ENCODE data around the gene NELFB. TPM values are rescaled to one million over a fixed set of nuclear protein-coding genes. Genes with fewer than 3 reads are reported as not detected.
A peak's percentile ranks its signal among the peaks of the same experiment; 100 is the strongest.

Gene NELFB
- total and polyA plus RNA-seq, 4 donors: 4.7 to 24.6 (median 18.1) TPM

DNA sequence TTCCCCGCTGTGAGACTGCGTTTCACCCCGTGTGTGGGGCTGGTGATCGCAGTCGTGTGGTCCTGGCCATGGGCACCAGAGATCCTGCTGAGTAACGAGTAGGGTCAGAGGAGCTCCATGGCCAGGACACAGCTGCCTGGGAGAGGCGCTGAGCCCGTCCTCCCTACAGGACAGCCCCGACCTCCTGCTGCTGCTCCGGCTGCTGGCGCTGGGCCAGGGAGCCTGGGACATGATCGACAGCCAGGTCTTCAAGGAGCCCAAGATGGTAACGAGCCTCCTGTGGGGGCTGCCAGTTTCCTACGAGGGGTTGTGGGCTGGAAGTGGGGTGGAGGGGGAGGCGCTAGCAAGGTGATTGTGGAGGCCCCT, 11.0 kb downstream of the NELFB start:
- WGBS: 89% methylated on average over 15 of the region's 15 CpGs
- Histone ChIP-seq H3K9me3 (ENCODE audit: control insufficient read depth in 4 of 4, low read length in 3 of 4) (no peaks in the 10 kb centered on the region), H3K27me3 (ENCODE audit: control insufficient read depth in 4 of 4, insufficient read depth in 4 of 4, low read length in 3 of 4) (no peaks in the 10 kb centered on the region), H3K9ac (ENCODE audit: low read depth in 1 of 2, low read length in 2 of 2) (no peak overlapping the region), H3K4me3 (ENCODE audit: low read depth in 1 of 3, low read length in 3 of 3) (no peak overlapping the region), H3K36me3 (ENCODE audit: control insufficient read depth in 4 of 4, insufficient read depth in 3 of 4, low read depth in 1 of 4, low read length in 3 of 4) (peaks cover 5 to 13% (median 9%) of the 10 kb centered on the region in 4 donors), H3K4me1 (ENCODE audit: control insufficient read depth in 4 of 4, insufficient read depth in 4 of 4, low read length in 3 of 4) (peaks cover 11 to 33% (median 23%) of the 10 kb centered on the region in 4 donors), H3K27ac (ENCODE audit: low read depth in 1 of 2, low read length in 2 of 2) (no peak overlapping the region)
- no peak for TF ChIP-seq MAX (IDR thresholded peaks at IDR 0.05)
- TF ChIP-seq RXRA (IDR thresholded peaks at IDR 0.05): no peak
- TF ChIP-seq REST (IDR thresholded peaks at IDR 0.05): no peak
- TF ChIP-seq HNF4A (conservative IDR thresholded peaks at IDR 0.05): no peak
- TF ChIP-seq FOXA1 (IDR thresholded peaks at IDR 0.05): no peak
- TF ChIP-seq, protein P1, sequence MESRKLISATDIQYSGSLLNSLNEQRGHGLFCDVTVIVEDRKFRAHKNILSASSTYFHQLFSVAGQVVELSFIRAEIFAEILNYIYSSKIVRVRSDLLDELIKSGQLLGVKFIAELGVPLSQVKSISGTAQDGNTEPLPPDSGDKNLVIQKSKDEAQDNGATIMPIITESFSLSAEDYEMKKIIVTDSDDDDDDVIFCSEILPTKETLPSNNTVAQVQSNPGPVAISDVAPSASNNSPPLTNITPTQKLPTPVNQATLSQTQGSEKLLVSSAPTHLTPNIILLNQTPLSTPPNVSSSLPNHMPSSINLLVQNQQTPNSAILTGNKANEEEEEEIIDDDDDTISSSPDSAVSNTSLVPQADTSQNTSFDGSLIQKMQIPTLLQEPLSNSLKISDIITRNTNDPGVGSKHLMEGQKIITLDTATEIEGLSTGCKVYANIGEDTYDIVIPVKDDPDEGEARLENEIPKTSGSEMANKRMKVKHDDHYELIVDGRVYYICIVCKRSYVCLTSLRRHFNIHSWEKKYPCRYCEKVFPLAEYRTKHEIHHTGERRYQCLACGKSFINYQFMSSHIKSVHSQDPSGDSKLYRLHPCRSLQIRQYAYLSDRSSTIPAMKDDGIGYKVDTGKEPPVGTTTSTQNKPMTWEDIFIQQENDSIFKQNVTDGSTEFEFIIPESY (IDR thresholded peaks at IDR 0.05): no peak
- no peak for TF ChIP-seq SP1 (IDR thresholded peaks at IDR 0.05)
- no peak for TF ChIP-seq RAD21 (IDR thresholded peaks at IDR 0.05)
- no peak for TF ChIP-seq HNF4G (IDR thresholded peaks at IDR 0.05)
- TF ChIP-seq FOXA2 (IDR thresholded peaks at IDR 0.05): no peak
- no peak for TF ChIP-seq GABPA (IDR thresholded peaks at IDR 0.05 in 1 of 2, conservative IDR thresholded peaks at IDR 0.05 in 1 of 2)
- TF ChIP-seq ATF3 (IDR thresholded peaks at IDR 0.05): no peak
- DNase-seq (ENCODE audit: low spot score): peak; percentile 30

- DNase-seq (ENCODE audit: low spot score): peak; percentile 31
- Histone ChIP-seq H3K9ac (ENCODE audit: low read depth in 1 of 2, low read length in 2 of 2) (no peak overlapping the region), H3K27me3 (ENCODE audit: control insufficient read depth in 4 of 4, insufficient read depth in 4 of 4, low read length in 3 of 4) (no peaks in the 10 kb centered on the region), H3K27ac (ENCODE audit: low read depth in 1 of 2, low read length in 2 of 2) (no peak overlapping the region), H3K36me3 (ENCODE audit: control insufficient read depth in 4 of 4, insufficient read depth in 3 of 4, low read depth in 1 of 4, low read length in 3 of 4) (peaks cover 5 to 13% (median 9%) of the 10 kb centered on the region in 4 donors), H3K4me1 (ENCODE audit: control insufficient read depth in 4 of 4, insufficient read depth in 4 of 4, low read length in 3 of 4) (peaks cover 11 to 33% (median 23%) of the 10 kb centered on the region in 4 donors), H3K9me3 (ENCODE audit: control insufficient read depth in 4 of 4, low read length in 3 of 4) (no peaks in the 10 kb centered on the region), H3K4me3 (ENCODE audit: low read depth in 1 of 3, low read length in 3 of 3) (no peak overlapping the region)
- no peak for TF ChIP-seq FOXA1 (IDR thresholded peaks at IDR 0.05)
- no peak for TF ChIP-seq HNF4G (IDR thresholded peaks at IDR 0.05)
- no peak for TF ChIP-seq FOXA2 (IDR thresholded peaks at IDR 0.05)
- TF ChIP-seq SP1 (IDR thresholded peaks at IDR 0.05): no peak
- TF ChIP-seq NR2F2 (IDR thresholded peaks at IDR 0.05): no peak
- no peak for TF ChIP-seq JUND (IDR thresholded peaks at IDR 0.05)
- no peak for TF ChIP-seq GABPA (IDR thresholded peaks at IDR 0.05 in 1 of 2, conservative IDR thresholded peaks at IDR 0.05 in 1 of 2)
- no peak for TF ChIP-seq RAD21 (IDR thresholded peaks at IDR 0.05)
- TF ChIP-seq CTCF (IDR thresholded peaks at IDR 0.05; ENCODE audit: low read depth, low read length, missing input control): no peak
- no peak for TF ChIP-seq EGR1 (IDR thresholded peaks at IDR 0.05; ENCODE audit: low read depth in 2 of 2)
- no peak for TF ChIP-seq RXRA (IDR thresholded peaks at IDR 0.05)
- no peak for TF ChIP-seq YY1 (IDR thresholded peaks at IDR 0.05)
- no peak for TF ChIP-seq HNF4A (conservative IDR thresholded peaks at IDR 0.05)
- no peak for TF ChIP-seq TAF1 (conservative IDR thresholded peaks at IDR 0.05)
- TF ChIP-seq MAX (IDR thresholded peaks at IDR 0.05): no peak
- no peak for TF ChIP-seq REST (IDR thresholded peaks at IDR 0.05)
- 92% methylated on average over 34 of the region's 34 CpGs for WGBS
These were observed 11.7 kb downstream of the NELFB start for GRCh38 chr9:137266585-137267453.
